Urothelium cell line (cell line): Measurements from ENCODE around the gene SLC9A8.
"Not testable (repeated sequence)": the region's sequence is repeated elsewhere in the genome, so short reads cannot be mapped to it uniquely, and the experiment has no call there.

Experiments used
- DNase-seq: peaks from one replicate; pipeline ENCODE4 v3.0.0; 2011; ENCODE audit warnings: low spot score, mixed read lengths
- FAIRE-seq: peaks from 2 replicates; lab custom pipeline; 2011; peaks lifted over from hg19 to GRCh38; lab: Jason Lieb, UNC

Gene SLC9A8

DNA sequence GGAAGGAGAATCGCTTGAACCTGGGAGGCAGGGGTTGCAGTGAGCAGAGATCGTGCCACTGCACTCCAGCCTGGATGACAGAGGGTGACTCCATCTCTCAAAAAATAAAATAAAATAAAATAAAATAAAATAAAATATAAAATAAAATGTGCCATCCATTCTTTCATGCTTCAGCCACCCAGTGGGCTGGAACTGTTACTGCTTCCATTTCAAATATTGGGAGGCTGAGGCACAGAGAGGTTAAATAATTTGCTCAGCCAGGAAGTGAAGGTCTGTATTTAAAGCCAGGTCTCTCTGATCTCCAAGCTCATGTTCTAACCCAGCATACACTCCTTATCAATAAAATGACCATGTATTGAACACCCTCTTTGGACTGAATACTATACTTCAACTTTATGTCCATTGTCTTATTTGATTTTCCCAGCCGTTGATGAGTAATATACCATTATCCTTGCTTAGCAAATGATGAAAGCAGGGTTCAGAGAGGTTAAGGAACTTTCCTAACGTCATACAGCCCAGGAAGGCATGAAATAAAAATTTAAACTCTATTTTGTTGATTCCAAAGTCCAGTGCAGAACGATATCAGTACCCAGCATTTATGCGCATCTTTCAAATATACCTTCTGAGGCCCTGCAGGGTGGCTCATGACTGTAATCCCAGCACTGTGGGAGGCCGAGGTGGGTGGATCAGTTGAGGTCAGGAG lies 25.8 kb upstream of the SLC9A8 start:
- DNase-seq: no peak
- FAIRE-seq: no peak

DNA sequence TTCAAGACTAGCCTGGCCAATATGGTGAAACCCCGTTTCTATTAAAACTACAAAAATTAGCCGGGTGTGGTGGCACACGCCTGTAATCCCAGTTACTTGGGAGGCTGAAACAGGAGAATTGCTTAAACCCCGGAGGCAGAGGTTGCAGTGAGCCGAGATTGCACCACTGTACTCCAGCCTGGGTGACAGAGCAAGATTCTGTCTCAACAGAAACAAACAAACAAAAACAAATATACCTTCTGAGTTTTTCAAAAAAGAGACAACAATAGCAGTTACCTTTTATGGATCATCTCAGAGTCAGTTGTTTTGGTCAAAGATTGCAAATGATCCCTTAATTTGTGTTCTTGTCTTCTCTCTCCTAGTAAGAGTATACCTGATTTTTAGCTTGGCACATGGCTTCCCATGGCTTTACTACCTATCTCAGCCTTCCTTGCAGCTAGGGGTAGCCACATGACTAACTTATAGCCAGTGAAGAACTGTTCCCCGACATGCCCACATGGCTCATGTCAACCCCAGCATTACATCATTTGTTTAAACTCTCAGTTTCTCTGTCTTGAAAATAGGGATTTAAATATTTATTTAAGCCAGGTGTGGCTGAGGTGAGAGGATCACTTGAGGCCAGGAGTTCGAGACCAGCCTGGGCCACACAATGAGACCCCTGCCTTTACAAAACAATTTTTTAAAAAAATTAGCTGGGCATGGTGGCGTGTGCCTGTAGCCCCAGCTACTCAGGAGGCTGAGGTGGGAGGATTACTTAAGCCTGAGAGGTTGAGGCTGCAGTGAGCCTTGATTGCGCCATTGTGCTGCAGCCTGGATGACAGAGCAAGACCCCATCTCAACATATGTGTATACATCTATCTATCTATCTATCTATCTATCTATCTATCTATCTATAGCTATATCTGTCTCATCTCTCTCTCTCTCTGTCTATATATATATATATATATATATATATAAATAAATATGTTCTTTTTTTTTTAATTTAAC lies 25.0 kb upstream of the SLC9A8 start:
- no peak for DNase-seq
- no peak for FAIRE-seq

DNA sequence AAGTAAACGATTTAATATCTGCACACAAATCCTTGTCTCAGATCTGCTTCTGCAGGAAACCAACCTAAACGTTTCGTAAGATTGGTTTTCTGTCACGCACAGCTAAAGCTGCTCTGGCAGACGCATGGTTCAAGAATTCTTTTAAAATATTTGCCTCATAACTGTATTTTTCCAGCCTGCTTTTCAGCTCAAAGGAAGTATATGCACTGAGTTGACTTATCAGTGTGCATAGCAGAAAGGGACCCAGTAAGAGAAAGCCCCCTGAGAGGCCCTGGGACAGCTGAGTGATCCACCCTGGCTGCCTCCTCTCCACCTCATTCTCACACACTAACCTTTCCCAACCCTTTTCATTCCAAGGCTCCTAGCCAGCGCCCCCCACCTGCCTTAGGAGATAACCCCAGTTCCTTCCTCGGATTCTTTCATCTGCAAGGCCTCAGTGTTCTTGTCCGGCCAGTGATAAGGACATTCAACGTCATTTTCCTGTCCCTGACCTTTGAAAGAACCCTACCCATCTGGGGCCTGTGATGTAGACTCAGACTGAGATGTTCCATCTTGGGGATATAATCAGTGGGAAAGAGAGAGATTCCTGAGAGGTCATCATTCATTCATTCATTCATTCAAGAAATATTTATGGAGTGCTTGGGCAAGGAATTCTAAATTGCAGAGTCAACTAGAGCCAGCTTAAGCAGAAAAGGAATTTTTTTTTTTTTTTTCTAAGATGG lies 22.4 kb upstream of the SLC9A8 start:
- DNase-seq (no peak), FAIRE-seq (no peak)

DNA sequence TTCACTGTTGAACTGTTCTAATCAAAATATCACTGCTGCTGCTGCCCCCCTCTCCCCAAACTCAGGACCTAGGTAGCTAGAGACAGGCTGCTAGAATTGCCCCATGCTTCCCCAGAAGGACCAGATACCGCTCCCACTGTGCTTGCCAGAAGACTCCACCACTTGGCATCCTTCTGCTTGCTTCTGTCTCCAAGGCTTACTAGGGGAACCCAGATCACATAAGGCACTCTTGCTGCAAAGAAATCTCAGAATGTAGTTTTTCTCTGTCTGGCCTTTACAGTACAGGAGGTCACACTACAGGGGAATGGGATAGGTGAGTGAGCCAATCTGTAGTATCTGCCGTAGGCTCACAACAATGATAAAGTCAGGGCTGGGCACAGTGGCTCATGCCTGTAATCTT lies 21.5 kb upstream of the SLC9A8 start:
- FAIRE-seq (no peak), DNase-seq (no peak)

DNA sequence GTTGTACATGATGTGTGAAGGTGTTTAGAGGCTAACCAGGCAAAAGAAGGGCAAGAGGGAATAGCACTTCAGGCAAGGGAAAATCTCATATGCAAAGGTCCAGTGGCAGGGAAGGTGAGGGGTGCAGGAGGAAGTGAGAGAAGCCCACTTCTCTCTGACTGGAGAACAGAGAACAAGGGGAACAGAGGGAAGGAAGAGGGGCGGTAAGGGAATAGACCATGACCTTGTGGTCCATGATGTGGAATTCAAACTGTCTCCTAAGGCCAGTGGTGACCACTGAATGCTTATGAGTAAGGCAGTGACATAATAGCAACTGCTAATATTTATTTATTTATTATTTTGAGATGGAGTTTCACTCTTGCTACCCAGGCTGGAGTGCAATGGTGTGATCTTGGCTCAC lies 20.6 kb upstream of the SLC9A8 start:
- DNase-seq (no peak), FAIRE-seq (no peak)

DNA sequence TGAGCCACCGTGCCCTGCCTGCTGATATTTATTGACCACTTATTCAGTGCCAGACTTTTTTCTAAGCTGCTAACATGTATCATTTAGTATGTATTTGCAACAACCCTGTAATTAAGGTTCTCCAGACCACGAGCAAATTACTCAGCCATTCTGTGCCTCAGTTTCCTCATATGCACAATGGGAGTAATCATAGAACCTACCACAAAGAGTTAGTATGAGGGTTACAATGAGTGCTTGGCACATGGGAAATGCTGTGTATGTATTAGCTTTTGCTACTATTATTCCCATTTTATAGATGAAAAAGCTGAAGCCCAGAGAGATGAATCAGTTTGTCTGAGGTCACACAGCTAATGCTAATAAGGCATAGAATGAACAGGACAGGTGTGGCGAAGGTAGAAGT lies 20.0 kb upstream of the SLC9A8 start:
- no peak for FAIRE-seq
- DNase-seq: no peak

DNA sequence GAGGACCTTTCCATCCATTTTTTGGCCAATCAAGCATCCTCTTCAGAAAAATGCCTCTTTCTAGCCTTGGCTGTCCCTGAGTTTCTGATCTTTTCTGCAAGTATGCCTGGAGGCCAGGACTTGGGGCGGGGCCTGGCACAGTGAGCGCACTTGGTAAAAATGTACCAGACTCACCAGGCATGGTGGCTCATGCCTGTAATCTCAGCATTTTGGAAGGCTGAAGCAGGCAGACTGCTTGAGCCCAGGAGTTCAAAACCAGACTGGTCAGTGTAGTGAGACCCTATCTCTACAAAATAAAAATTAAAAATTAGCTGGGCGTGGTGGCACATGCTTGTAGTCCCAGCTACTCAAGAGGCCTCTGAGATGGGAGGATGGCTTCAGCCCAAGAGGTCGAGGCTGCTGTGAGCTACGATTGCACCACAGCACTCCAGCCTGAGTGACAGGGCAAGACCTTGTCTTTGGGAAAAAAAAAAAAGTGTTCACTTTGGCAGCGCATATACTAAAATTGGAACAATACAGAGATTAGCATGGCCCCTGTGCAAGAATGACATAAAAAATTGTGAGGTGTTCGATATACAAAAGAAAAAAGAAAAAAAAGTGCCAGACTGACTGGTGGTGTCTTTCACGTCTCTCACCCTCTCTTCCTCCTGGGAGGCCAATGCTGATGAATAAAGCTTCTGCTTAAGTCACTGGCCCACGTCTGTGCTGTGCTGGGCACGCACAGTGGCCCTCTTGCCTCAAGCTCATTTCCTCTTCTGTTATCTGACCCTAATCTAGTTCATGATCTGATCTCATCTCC lies 18.1 kb upstream of the SLC9A8 start:
- FAIRE-seq (no peak), DNase-seq (no peak)

DNA sequence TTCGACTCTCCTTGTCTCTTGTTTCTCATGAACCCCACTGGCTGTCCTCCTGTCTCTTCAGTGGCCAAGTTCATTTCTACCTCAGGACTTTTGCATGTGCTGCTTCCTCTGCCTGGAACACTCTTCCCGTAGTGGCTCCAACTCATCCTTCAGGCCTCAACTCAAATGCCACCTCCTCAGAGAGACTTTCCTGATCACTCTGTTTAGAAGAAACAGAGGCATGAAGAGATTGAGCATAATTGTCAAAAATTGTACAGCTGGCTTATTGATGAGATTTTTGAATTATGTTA lies 17.5 kb upstream of the SLC9A8 start:
- DNase-seq: no peak
- no peak for FAIRE-seq

DNA sequence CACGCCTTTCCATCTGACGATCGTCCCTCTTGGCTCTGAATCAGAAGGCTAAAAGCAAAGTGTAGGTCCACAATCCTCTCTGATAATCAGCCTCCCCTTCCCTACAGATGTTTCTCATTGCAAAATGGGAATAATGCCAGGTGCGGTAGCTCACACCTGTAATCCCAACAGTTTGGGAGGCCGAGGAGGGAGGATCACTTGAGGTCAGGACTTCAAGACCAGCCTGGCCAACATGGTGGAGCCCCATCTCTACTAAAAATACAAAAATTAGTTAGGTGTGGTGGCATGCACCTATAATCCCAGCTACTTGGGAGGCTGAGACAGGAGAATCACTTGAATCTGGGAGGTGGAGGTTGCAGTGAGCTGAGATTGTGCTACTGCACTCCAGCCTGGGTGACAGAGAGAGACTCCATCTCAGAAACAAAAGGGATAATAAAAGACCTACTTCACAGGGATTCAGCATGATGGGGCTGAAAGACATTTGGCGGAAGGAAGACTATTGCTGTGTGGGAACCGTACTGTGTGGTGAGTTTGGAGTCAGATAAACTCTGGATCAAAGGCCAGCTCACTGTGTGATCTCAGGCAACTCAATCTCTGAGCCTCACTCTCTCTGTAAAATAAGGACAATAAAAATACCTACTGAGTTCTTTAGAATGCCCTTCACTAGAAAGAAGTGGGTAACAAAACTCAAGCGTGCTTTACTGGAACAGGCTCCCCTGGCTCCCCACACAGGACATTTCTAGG lies 15.9 kb upstream of the SLC9A8 start:
- DNase-seq (no peak), FAIRE-seq (no peak)

DNA sequence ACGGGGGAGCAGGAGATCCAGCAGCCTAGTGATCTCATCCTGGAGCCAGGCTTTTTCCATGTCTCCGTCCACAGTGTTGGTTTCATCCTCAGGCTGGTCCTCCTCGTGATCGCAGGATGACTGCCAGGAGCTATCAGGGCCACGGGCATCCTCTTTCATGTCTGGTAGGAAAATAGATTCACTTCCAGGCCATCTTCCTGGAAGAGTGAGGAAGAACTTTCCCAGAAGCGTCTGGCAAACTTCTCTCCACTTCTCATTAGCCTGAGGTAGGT lies 15.3 kb upstream of the SLC9A8 start:
- FAIRE-seq (no peak), DNase-seq (no peak)

DNA sequence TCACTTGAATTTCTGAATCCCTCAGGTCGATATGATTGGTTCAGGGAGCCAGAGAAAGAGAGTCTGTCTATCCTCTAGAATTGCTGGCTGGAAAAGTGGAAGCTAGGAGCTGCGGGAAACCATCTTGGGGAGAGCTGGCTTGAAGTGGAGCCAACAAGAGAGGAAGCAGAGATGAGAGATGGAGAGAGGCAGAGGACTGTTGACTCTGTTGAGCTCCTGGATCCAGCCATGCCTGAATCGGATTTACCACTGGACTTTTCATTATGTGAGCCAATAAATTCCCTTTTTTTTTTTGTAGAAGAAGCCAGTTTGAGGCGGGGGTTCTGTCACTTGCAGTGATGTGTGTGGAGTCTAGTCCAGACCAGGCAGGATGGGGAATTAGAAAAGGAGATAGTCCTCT lies 13.9 kb upstream of the SLC9A8 start:
- DNase-seq (no peak), FAIRE-seq (no peak)

DNA sequence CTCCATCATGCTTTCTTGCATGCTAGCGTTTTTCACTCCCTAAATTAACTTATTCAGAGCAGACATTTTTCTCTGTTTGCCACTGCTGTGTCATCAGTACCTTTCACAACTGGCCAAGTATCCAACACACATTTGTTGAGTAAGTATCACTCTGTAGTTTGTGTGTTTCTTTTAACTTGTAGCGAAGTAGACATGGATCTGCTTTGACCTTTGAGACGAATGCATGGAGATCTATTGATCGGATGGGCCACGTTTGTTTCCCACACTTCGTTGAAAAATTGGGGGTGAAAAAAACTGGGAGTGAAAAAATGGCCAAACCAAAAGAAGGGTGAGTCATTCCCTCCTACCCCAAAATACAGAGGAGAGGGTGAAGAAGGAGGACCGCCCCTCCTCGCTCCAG lies 12.9 kb upstream of the SLC9A8 start:
- FAIRE-seq: no peak
- no peak for DNase-seq

DNA sequence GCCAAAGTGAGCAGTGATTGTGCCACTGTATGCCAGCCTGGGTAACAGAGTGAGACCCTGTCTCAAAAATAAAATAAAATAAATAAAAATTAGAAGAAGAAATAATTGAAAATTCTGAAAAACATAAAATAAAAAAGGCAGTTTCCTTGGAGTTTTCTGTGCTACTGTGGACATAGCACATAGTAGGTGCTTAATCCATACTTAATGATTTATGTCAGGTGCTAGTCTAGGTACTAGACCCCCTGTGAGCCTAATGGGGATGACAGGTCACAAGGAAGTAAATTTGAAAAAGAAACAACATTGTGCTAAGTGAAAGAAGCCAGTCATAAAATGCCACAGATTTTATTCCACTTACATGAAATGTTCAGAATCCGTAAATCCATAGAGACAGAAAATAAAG lies 9.2 kb upstream of the SLC9A8 start:
- no peak for DNase-seq
- FAIRE-seq: no peak

DNA sequence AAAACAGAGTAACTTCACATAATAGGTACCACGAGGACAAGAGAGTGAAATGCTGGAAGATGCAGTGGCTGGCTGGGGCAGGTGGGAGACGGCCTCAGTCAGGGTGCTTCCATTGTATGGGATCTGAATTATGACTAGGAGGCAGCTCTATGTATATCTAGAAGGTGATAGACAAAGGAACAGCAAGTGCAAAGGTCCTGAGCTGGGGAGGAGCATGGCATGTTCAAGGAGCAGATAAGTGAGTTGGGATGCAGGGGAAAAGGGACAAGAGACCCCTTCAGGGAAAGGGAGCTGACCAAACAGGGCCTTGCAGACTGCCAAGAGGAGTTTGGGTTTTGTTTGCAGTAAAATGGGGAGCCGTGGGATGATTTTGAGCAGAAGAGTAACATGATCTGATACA lies 8.3 kb upstream of the SLC9A8 start:
- no peak for DNase-seq
- FAIRE-seq: no peak

DNA sequence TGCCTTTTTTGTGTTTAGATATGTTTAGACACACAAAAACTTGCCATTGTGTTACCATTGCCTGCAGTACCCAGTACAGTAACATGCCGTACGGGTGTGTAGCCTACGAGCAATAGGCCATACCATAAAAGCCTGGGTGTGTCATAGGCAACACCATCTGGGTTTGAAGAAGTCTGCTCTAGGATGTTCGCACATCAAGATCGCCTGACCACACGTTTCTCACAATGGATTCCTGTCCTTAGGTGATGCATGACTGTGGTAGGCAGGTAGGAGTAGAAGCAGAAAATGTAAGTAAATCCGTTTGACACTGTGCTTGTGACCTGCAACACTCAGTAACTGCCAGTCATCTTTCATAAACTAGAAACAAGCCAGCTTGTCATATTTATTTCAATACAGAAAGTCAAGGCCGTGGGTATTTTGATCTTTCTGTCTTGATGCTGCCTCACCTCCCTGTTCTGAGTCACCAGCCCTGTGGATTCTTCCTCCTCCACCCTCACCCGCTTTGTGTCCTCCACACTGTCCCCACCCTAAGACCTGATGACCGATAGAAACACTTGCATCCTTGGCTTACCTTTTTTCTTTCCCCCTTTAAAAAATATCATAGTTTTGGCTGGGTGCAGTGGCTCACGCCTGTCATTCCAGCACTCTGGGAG lies 7.3 kb upstream of the SLC9A8 start:
- FAIRE-seq: peak; percentile 90

DNA sequence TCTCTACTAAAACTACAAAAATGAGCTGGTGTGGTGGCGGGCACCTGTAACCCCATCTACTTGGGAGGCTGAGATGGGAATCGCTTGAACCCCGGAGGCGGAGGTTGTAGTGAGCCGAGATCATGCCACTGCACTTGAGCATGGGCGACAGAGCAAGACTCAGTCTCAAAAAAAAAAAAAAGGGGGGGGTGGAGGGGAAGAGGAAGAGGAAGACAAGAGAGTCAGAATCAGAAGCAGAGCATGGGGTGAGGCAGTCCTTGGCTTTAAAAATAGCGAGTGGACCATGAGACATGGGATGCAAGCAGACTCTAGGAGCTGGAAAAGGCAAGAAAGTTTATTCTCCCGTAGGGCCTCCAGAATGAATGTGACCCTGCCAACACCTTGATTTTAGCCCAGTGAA lies 3.9 kb upstream of the SLC9A8 start:
- no peak for DNase-seq
- no peak for FAIRE-seq

More for the DNA sequence above, 7.3 kb upstream of the SLC9A8 start:
- not testable (repeated sequence) for DNase-seq

DNA sequence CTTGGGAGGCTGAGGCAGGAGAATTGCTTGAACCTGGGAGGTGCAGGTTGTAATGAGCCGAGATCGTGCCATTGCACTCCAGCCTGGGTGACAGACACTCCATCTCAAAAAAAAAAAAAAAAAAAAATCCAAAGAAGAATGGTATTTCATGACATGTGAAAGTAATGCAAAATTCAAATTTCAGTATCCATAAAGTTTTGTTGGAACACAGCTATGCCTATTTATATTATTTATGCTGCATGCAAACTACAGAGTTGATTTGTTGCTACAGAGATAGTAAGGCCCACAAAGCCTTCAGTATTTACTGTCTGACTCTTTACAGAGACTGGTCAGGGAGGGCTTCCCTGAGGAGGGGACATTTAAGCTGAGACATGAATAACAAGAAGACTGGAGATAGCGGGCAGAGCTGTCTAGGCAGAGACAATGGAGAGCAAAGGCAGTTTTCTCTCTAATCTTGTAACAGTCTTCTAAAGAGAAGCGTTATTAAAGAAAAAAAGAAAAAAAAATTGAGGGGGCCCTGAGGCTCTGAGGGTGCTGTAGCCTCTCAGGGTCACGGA lies 2.7 kb upstream of the SLC9A8 start:
- no peak for FAIRE-seq
- no peak for DNase-seq

DNA sequence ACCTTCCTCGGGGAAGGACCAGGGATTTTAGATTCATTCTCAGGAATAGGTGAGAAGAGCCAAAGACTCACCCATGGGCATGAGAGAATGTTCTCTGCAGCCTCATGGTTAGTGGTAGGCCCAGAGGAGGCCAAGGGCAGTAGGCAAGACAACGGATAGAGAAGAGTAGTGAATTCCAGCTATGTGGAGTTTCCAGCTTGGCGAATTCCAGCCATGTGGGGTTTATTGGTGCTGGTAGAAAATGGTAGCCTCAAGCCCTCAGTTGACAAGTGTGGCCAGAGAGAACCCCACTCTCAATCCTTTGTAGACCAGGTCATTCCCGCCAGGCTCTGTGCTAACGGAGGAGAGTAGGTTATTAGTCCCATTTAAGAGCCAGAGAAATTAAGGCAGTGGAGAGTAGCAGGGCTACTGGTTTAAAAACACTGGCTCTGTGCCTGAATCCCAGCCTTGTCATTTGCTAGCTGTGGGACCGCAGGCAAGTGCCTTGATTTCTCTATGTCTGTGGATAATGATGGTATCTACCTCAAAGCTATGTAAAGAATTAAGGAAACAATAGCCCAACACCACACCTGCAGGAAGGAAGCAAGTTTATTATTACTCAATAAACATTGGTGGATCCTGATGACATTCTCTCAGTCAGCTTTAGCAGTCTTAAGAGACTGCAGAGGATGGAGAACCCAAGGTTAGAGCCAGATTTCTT lies 2.0 kb upstream of the SLC9A8 start:
- no peak for DNase-seq
- no peak for FAIRE-seq
